Measurements from ENCODE around the gene DMD.

The DMD gene

DNA sequence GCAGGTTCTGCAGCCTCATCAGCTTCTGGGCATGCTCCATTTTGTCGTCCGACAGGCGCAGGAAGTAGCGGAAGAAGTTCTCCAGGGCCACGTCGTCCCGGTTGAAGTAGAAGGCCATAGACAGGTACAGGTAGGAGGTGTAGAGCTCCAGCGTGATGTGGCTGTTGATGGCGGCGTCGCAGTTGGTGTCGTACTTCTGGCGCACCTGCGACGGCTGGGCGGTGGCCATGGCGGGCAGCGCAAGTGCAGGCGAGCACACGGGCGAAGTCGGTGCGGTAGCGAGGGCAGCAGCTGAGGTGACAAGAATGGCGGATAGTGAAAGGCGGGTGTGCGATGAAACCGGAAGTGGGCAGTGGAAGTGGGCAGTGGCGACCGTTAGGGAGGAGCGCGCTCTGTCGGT, 2139.6 kb downstream of the DMD start, which contains the start of gene FTHL17:
Gene FTHL17, minus strand, starts transcription at position 317 of the 400 bp plus-strand sequence. Its CDS starts 88 bp downstream, at position 229.
- DNase-seq: no peak
- Histone ChIP-seq H3K36me3 (no peaks in the 10 kb centered on the region), H3K4me3 (ENCODE audit: low read depth, low read length) (no peak within 1 kb of the TSS)

DNA sequence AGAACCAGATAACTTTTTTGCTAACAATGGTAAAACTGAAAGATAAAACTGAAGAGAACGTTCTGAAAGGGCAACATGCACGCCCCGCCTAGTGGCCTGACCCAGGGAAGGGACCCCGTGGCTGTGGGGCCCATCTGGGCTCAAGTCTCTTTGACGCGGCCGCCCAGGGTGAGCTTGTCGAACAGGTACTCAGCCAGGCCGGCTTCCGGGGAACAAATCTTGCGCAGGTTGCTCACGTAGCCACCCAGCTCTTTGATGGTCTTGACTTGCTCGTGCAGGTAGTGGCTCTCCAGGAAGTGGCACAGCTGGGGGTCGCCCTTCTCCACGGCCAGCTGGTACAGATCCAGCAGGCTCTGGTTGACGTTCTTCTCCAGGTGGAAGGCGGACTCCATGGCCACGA, 2140.1 kb downstream of the DMD start:
- no peak for DNase-seq
- Histone ChIP-seq H3K4me1 (no peaks in the 10 kb centered on the region), H3K9me3 (no peaks in the 10 kb centered on the region), H3K4me3 (ENCODE audit: low read depth, low read length) (no peak overlapping the region), H3K27me3 (no peaks in the 10 kb centered on the region), H3K36me3 (no peaks in the 10 kb centered on the region)
- TF ChIP-seq, protein P1, sequence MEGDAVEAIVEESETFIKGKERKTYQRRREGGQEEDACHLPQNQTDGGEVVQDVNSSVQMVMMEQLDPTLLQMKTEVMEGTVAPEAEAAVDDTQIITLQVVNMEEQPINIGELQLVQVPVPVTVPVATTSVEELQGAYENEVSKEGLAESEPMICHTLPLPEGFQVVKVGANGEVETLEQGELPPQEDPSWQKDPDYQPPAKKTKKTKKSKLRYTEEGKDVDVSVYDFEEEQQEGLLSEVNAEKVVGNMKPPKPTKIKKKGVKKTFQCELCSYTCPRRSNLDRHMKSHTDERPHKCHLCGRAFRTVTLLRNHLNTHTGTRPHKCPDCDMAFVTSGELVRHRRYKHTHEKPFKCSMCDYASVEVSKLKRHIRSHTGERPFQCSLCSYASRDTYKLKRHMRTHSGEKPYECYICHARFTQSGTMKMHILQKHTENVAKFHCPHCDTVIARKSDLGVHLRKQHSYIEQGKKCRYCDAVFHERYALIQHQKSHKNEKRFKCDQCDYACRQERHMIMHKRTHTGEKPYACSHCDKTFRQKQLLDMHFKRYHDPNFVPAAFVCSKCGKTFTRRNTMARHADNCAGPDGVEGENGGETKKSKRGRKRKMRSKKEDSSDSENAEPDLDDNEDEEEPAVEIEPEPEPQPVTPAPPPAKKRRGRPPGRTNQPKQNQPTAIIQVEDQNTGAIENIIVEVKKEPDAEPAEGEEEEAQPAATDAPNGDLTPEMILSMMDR (IDR thresholded peaks at IDR 0.05; ENCODE audit: low read depth, low read length): no peak

More for the DNA sequence above, 2139.6 kb downstream of the DMD start, which contains the start of gene FTHL17:
- H3K4me1 ChIP-seq: no peaks in the 10 kb centered on the region
- TF ChIP-seq, protein P1 (IDR thresholded peaks at IDR 0.05; ENCODE audit: low read depth, low read length): no peak
- no peaks in the 10 kb centered on the region for H3K9me3 ChIP-seq
- H3K27me3 ChIP-seq: no peaks in the 10 kb centered on the region

DNA sequence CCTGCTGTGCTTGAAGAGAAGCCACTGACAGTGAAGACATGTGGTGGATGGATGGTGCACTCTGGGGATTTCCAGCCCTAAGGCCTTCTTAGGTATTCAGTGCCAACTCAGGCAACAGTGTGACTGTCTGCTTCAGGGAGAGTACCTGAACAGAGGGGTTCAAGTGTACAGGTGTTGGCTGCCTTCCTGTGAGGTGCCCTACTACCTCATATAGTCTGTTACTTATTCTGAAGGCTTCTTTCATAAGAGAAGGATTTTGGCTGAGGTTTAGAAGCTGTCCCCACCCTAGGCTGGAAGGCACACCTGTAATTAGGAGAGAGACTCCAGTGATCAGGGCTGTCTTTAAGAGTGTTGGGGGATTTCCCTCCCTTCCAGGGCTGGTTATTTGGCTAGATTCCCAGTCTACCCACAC, 2141.3 kb downstream of the DMD start:
- Histone ChIP-seq H3K9me3 (no peaks in the 10 kb centered on the region), H3K4me3 (ENCODE audit: low read depth, low read length) (no peak overlapping the region), H3K27me3 (no peaks in the 10 kb centered on the region), H3K4me1 (no peaks in the 10 kb centered on the region), H3K36me3 (no peaks in the 10 kb centered on the region)
- TF ChIP-seq, protein P1 (IDR thresholded peaks at IDR 0.05; ENCODE audit: low read depth, low read length): no peak
- DNase-seq: no peak

Measured in BE2C (cell line).